ENCODE measurements around the gene GKAP1. TPM values are rescaled to one million over a fixed set of nuclear protein-coding genes. Genes with fewer than 3 reads are reported as not detected.

GKAP1 gene
- total RNA-seq, 6 experiments from 2014 or later = 4.0 to 7.4 (median 5.6) TPM

- TF ChIP-seq, protein P1, sequence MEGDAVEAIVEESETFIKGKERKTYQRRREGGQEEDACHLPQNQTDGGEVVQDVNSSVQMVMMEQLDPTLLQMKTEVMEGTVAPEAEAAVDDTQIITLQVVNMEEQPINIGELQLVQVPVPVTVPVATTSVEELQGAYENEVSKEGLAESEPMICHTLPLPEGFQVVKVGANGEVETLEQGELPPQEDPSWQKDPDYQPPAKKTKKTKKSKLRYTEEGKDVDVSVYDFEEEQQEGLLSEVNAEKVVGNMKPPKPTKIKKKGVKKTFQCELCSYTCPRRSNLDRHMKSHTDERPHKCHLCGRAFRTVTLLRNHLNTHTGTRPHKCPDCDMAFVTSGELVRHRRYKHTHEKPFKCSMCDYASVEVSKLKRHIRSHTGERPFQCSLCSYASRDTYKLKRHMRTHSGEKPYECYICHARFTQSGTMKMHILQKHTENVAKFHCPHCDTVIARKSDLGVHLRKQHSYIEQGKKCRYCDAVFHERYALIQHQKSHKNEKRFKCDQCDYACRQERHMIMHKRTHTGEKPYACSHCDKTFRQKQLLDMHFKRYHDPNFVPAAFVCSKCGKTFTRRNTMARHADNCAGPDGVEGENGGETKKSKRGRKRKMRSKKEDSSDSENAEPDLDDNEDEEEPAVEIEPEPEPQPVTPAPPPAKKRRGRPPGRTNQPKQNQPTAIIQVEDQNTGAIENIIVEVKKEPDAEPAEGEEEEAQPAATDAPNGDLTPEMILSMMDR (IDR thresholded peaks at IDR 0.05) = no peak
- no peak for TF ChIP-seq POLR2A (IDR thresholded peaks at IDR 0.05)
- WGBS (ENCODE audit: insufficient coverage, low coverage, low lambda C conversion rate, missing lambda C conversion rate) = 85% methylated on average over 2 of the region's 2 CpGs
- no peak for ATAC-seq
- Histone ChIP-seq H3K9me3 (no peaks in the 10 kb centered on the region), H3K36me3 (no peaks in the 10 kb centered on the region), H3K27ac (no peak overlapping the region), H3K4me1 (no peaks in the 10 kb centered on the region), H3K27me3 (no peaks in the 10 kb centered on the region), H3K4me3 (no peak overlapping the region)
- intact Hi-C loops (cut with DNase I) = no loop called here
- no peak for DNase-seq
Observed at GRCh38 chr9:83722726-83723495, 94.7 kb downstream of the GKAP1 start.

DNA sequence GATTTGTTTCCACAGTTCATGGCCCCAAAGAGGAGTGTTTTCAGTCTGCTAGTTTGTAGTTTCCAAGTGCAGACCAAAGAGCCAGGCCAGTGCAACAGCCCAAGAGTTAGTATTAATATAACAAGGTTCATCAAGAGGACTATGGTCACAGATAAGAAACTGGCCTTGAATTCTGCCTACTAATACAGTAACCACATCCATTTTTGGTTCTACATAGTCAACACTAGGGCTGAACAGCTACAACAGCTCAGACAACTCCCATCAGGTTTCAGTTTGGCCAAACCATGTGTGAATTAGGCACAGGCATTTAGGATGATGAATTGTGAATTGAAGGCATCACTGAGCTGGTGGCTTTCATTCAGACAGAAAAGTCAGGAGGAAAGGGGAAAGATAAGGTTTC lies 96.1 kb downstream of the GKAP1 start:
- Histone ChIP-seq H3K27ac (no peak overlapping the region), H3K4me1 (no peaks in the 10 kb centered on the region), H3K36me3 (no peaks in the 10 kb centered on the region), H3K4me3 (no peak overlapping the region), H3K9me3 (peaks cover 0 to 2% (median 0%) of the 10 kb centered on the region in 4 donors), H3K27me3 (no peaks in the 10 kb centered on the region)
- DNase-seq = no peak
- TF ChIP-seq, protein P1 (IDR thresholded peaks at IDR 0.05) = no peak
- no peak for TF ChIP-seq POLR2A (IDR thresholded peaks at IDR 0.05)
- intact Hi-C loops (cut with DNase I) = no loop called here
- ATAC-seq = no peak

GRCh38 chr9:83715794-83716193 lies 101.8 kb downstream of the GKAP1 start:
- Histone ChIP-seq H3K36me3 (no peaks in the 10 kb centered on the region), H3K4me1 (no peaks in the 10 kb centered on the region), H3K27me3 (no peaks in the 10 kb centered on the region), H3K9me3 (peaks cover 0 to 4% (median 0%) of the 10 kb centered on the region in 4 donors), H3K4me3 (no peak overlapping the region), H3K27ac (no peak overlapping the region)
- ATAC-seq = no peak
- no peak for DNase-seq
- intact Hi-C loops (cut with DNase I) = no loop called here
- TF ChIP-seq POLR2A (IDR thresholded peaks at IDR 0.05) = no peak
- TF ChIP-seq, protein P1 (IDR thresholded peaks at IDR 0.05) = no peak

GRCh38 chr9:83715221-83715620 lies 102.3 kb downstream of the GKAP1 start:
- H3K4me3 ChIP-seq = no peak overlapping the region
- intact Hi-C loops (cut with DNase I) = no loop called here
- no peaks in the 10 kb centered on the region for H3K4me1 ChIP-seq
- no peaks in the 10 kb centered on the region for H3K27me3 ChIP-seq
- no peak overlapping the region for H3K27ac ChIP-seq
- TF ChIP-seq, protein P1 (IDR thresholded peaks at IDR 0.05) = no peak
- no peak for TF ChIP-seq POLR2A (IDR thresholded peaks at IDR 0.05)
- ATAC-seq = no peak
- WGBS (ENCODE audit: insufficient coverage, low coverage, low lambda C conversion rate, missing lambda C conversion rate) = 67% methylated on average over 1 of the region's 1 CpG
- peaks cover 0 to 4% (median 0%) of the 10 kb centered on the region in 4 donors for H3K9me3 ChIP-seq
- DNase-seq = no peak
- H3K36me3 ChIP-seq = no peaks in the 10 kb centered on the region

Data from right lobe of liver (tissue), 6 donors.